Measurements from ENCODE around the gene C1QTNF12.

GRCh38 chr1:1293263-1294249 is 47.0 kb upstream of the C1QTNF12 start:
- no peak for TF ChIP-seq CTCF (IDR thresholded peaks at IDR 0.05; ENCODE audit: low read length)
- TF ChIP-seq EZH2 (optimal IDR thresholded peaks at IDR 0.05; ENCODE audit: low read depth, low read length) = no peak

Data from MM.1S (cell line).